Effector memory CD8-positive, alpha-beta T cell (primary cell): ENCODE data around the gene MAN1B1.

ENCODE experiments used
- ATAC-seq: fragments of 150-1000 bp; cut with Tn5 transposase; replicated peaks from 2 replicates; pipeline ENCODE4 v1.10.0; 2021; ENCODE audit warnings: mild to moderate bottlenecking, moderate library complexity
- DNase-seq, 3 experiments: peaks; one replicate each; pipeline ENCODE4 v3.0.0; 2021
- H3K27ac Mint-ChIP-seq, 2 donors: one replicate each; pipeline ENCODE4 v1.8.0; 2022; ENCODE audit warnings: mild to moderate bottlenecking in 2 of 2, mixed read lengths in 2 of 2, moderate library complexity in 2 of 2
- H3K27me3 Mint-ChIP-seq, 2 donors: one replicate each; pipeline ENCODE4 v1.8.0; 2022; ENCODE audit warnings: mixed read lengths in 2 of 2
- H3K36me3 Mint-ChIP-seq: one replicate; pipeline ENCODE4 v1.8.0; 2022; ENCODE audit warnings: mild to moderate bottlenecking, moderate library complexity, mixed read lengths; ENCODE audit not compliant: insufficient read depth
- H3K4me1 Mint-ChIP-seq, 2 donors: one replicate each; pipeline ENCODE4 v1.8.0; 2022; ENCODE audit warnings: low read depth in 2 of 2, mixed read lengths in 2 of 2
- H3K4me3 Mint-ChIP-seq, 2 donors: one replicate each; pipeline ENCODE4 v1.8.0; 2022; ENCODE audit warnings: mild to moderate bottlenecking in 2 of 2, mixed read lengths in 2 of 2, moderate library complexity in 2 of 2
- H3K9me3 Mint-ChIP-seq, 2 donors: one replicate each; pipeline ENCODE4 v1.8.0; 2022; ENCODE audit warnings: mixed read lengths in 2 of 2

The MAN1B1 gene

GRCh38 chr9:137095664-137096517 is 9.1 kb downstream of the MAN1B1 start:
- Mint-ChIP-seq H3K36me3 (peaks cover 39% of the 10 kb centered on the region), H3K4me1 (peaks cover 16 to 19% of the 10 kb centered on the region in 2 donors), H3K27me3 (no peaks in the 10 kb centered on the region), H3K27ac (peak overlapping the region; percentile 94 to 96), H3K4me3 (peak overlapping the region; percentile 86 to 89), H3K9me3 (no peaks in the 10 kb centered on the region)
- DNase-seq (peak; percentile 83 to 85 (median 83)), ATAC-seq (peak; percentile 97)

DNA sequence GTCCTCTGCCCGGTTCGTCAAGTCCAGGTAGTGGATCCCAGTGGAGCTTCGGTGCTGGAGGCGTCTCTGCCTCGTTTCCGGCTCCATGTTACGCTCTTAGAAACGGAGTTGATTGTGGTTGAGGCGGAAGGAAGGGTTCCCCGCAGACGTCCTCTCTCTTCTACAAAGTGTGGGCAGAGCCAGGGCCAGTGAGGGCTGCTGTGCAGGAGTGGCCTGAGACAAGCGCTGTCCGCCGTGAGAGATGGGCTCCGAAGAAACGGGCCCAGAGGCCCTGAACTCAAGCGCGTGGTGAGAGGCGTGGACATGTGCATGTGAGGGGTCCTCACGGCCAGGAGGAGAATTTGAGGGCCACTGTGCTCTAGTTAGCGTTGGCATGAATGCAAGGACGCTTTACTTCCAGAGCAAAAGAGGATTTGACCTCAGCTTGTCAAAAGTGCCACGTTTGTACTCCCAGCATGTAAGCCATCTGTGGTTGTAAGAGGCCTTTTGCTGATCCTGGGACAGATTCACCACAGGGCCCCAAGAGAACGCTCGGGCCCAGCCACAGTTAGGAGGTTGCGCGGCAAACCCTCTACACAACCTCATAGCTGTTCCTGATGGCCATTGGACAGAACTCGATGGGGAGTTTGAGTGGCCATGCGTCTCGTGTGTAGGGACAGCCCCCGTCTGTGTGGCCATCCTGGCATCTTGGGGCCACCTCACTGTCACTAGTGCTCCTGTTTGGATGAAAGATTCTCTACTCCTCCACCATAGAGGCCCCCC is 10.2 kb downstream of the MAN1B1 start:
- Mint-ChIP-seq H3K4me3 (peak overlapping the region; percentile 86 to 89), H3K27ac (peak overlapping the region; percentile 94 to 96), H3K9me3 (no peaks in the 10 kb centered on the region), H3K4me1 (peaks cover 13 to 19% of the 10 kb centered on the region in 2 donors), H3K27me3 (no peaks in the 10 kb centered on the region), H3K36me3 (peaks cover 37% of the 10 kb centered on the region)
- DNase-seq (no peak), ATAC-seq (no peak)

- H3K27me3 Mint-ChIP-seq = no peaks in the 10 kb centered on the region
These were observed 11.1 kb downstream of the MAN1B1 start for GRCh38 chr9:137097761-137098462.

DNA sequence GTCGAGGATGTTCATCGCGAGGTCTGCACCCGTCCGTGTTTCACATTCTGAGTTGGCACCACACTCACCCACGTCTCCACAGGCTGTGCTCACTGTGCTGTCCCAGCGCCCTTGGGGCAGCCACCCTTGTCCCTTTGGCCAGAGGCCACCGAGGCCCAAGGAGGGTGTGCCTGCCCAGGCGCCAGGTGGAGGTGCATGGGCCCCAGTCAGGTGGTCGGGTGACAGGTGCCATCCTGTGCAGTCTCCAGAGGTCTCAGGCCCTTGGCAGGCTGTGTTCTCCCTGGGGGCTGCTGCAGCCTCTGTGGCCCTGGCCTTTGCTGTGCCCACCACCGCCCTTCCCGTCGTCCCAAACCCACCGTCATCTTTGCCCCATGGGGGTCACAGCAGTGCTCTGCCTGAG is 12.4 kb downstream of the MAN1B1 start:
- Mint-ChIP-seq H3K4me3 (no peak overlapping the region), H3K4me1 (peaks cover 13 to 18% of the 10 kb centered on the region in 2 donors), H3K9me3 (no peaks in the 10 kb centered on the region), H3K27ac (no peak overlapping the region), H3K36me3 (peaks cover 34% of the 10 kb centered on the region), H3K27me3 (no peaks in the 10 kb centered on the region)
- no peak for ATAC-seq
- DNase-seq = no peak

More at GRCh38 chr9:137097761-137098462, 11.1 kb downstream of the MAN1B1 start:
- peaks cover 36% of the 10 kb centered on the region for H3K36me3 Mint-ChIP-seq
- no peaks in the 10 kb centered on the region for H3K9me3 Mint-ChIP-seq
- H3K27ac Mint-ChIP-seq = peak overlapping the region in 1 of 2 donors; percentile 96
- ATAC-seq (no peak), DNase-seq (no peak)
- peaks cover 13 to 19% of the 10 kb centered on the region in 2 donors for H3K4me1 Mint-ChIP-seq
- no peak overlapping the region for H3K4me3 Mint-ChIP-seq

GRCh38 chr9:137103206-137103999 is 16.6 kb downstream of the MAN1B1 start:
- ATAC-seq = no peak

GRCh38 chr9:137105814-137106661 is 19.3 kb downstream of the MAN1B1 start:
- no peak for ATAC-seq
- Mint-ChIP-seq H3K9me3 (no peaks in the 10 kb centered on the region), H3K4me3 (no peak overlapping the region), H3K36me3 (peaks cover 28% of the 10 kb centered on the region), H3K27me3 (no peaks in the 10 kb centered on the region), H3K27ac (no peak overlapping the region), H3K4me1 (peaks cover 0 to 3% of the 10 kb centered on the region in 2 donors)
- DNase-seq = no peak

More at GRCh38 chr9:137103206-137103999, 16.6 kb downstream of the MAN1B1 start:
- Mint-ChIP-seq H3K27ac (no peak overlapping the region), H3K4me1 (no peaks in the 10 kb centered on the region), H3K9me3 (no peaks in the 10 kb centered on the region), H3K4me3 (no peak overlapping the region), H3K36me3 (peaks cover 35% of the 10 kb centered on the region), H3K27me3 (no peaks in the 10 kb centered on the region)
- no peak for DNase-seq

DNA sequence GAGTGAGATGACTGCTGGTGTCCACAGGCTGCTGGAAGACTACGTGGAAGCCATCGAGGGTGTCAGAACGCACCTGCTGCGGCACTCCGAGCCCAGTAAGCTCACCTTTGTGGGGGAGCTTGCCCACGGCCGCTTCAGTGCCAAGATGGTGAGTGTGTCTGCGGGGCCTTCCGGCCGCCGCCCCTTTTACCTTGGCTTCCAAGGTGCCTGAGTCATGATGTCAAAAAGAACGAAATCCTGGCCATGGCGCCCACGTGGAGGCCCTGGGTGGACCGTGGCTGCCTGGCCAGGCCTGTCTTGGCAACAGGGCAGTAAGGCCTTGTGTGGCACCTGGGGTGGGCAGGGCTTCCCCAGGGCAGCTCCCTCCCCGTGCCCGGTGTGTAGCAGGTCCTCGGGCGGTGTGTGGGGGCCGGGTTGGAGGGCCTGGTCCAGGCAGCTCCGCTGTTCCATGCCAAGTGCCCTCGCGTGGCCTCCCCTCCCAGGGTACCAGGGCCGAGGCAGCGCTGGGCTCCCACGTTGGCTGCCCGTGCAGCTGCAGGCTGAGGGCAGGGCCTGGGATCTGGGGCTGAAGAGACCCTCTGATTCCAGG is 20.0 kb downstream of the MAN1B1 start:
- Mint-ChIP-seq H3K4me3 (no peak overlapping the region), H3K27ac (no peak overlapping the region), H3K36me3 (peaks cover 24% of the 10 kb centered on the region), H3K4me1 (peaks cover 0 to 3% of the 10 kb centered on the region in 2 donors), H3K9me3 (no peaks in the 10 kb centered on the region), H3K27me3 (no peaks in the 10 kb centered on the region)
- DNase-seq = no peak
- no peak for ATAC-seq

DNA sequence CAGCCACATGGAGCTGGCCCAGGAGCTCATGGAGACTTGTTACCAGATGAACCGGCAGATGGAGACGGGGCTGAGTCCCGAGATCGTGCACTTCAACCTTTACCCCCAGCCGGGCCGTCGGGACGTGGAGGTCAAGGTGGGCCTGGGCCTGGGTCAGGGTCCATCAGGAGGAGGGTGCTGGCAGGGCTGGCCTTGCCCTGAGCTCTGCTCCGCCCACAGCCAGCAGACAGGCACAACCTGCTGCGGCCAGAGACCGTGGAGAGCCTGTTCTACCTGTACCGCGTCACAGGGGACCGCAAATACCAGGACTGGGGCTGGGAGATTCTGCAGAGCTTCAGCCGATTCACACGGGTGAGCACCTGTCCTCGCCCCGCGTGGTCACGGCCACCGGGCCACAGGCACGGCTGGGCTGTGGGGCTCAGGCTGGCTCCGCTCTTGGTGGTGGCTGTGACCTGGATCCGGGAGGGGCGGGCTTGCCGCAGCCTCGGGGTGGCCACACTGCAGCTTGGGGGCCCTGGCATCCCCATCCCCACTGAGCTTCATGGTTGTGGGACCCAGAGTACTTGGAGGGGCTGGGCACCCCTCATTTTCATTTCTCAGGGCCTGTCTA is 20.6 kb downstream of the MAN1B1 start:
- DNase-seq (no peak), ATAC-seq (no peak)
- H3K27ac Mint-ChIP-seq = no peak overlapping the region
- peaks cover 24% of the 10 kb centered on the region for H3K36me3 Mint-ChIP-seq
- no peaks in the 10 kb centered on the region for H3K27me3 Mint-ChIP-seq
- no peaks in the 10 kb centered on the region for H3K9me3 Mint-ChIP-seq
- H3K4me3 Mint-ChIP-seq = no peak overlapping the region
- peaks cover 0 to 3% of the 10 kb centered on the region in 2 donors for H3K4me1 Mint-ChIP-seq

GRCh38 chr9:137107982-137108381 is 21.2 kb downstream of the MAN1B1 start:
- no peak overlapping the region for H3K4me3 Mint-ChIP-seq
- H3K27ac Mint-ChIP-seq = no peak overlapping the region
- peaks cover 24% of the 10 kb centered on the region for H3K36me3 Mint-ChIP-seq
- H3K27me3 Mint-ChIP-seq = no peaks in the 10 kb centered on the region
- peaks cover 0 to 3% of the 10 kb centered on the region in 2 donors for H3K4me1 Mint-ChIP-seq
- DNase-seq = no peak
- ATAC-seq = no peak
- H3K9me3 Mint-ChIP-seq = no peaks in the 10 kb centered on the region

DNA sequence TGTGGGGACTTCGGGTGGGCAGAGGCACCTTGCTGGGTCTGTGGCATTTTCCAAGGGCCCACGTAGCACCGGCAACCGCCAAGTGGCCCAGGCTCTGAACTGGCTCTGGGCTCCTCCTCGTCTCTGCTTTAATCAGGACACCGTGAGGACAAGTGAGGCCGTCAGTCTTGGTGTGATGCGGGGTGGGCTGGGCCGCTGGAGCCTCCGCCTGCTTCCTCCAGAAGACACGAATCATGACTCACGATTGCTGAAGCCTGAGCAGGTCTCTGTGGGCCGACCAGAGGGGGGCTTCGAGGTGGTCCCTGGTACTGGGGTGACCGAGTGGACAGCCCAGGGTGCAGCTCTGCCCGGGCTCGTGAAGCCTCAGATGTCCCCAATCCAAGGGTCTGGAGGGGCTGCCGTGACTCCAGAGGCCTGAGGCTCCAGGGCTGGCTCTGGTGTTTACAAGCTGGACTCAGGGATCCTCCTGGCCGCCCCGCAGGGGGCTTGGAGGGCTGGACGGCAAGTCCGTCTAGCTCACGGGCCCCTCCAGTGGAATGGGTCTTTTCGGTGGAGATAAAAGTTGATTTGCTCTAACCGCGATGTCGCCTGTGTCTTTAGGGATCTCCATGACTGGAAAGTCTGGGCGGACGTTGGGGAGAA is 21.9 kb downstream of the MAN1B1 start:
- H3K4me1 Mint-ChIP-seq = peaks cover 0 to 7% of the 10 kb centered on the region in 2 donors
- H3K27ac Mint-ChIP-seq = no peak overlapping the region
- no peak for ATAC-seq
- H3K9me3 Mint-ChIP-seq = no peaks in the 10 kb centered on the region
- DNase-seq = no peak
- no peak overlapping the region for H3K4me3 Mint-ChIP-seq
- peaks cover 24% of the 10 kb centered on the region for H3K36me3 Mint-ChIP-seq
- no peaks in the 10 kb centered on the region for H3K27me3 Mint-ChIP-seq
